ENCODE results near the gene CPNE5.

Gene CPNE5

DNA sequence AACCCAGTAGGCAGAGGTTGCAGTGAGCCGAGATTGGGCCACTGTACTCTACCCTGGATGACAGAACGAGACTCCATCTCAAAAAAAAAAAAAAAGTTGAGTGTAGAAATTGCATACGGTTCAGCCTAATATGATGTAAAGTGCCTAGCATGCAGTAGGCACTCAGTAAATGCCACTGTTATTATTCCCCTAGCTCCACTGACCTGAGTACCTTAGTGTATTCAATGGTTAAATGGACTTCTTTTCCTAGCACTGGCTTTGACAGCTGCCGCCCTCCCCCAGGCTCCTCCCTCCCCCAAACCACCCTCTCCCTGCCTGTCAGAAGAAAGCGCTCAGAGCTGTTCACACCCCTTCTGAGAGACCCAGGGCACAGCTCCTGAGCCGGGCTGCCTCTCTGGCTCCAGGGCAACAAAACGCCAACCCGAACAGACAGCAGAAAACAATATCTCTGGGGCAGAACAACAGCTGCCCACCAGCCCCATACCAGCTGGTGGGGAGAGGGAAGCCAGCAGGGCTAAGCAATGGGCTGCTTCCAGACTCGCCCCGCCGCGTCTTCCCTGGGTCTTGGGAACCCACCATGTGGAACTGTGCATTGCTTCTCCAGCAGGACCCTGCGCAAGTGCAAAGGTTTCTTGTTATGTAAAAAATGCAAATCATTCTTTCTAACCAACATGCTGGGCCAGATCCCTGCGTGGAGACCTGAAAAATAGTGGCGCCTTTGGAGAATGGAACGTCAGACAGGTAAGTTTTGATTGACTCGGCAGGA is 4.5 kb downstream of the CPNE5 start:
- DNase-seq (ENCODE audit: low read depth in 3 of 3), result no peak

DNA sequence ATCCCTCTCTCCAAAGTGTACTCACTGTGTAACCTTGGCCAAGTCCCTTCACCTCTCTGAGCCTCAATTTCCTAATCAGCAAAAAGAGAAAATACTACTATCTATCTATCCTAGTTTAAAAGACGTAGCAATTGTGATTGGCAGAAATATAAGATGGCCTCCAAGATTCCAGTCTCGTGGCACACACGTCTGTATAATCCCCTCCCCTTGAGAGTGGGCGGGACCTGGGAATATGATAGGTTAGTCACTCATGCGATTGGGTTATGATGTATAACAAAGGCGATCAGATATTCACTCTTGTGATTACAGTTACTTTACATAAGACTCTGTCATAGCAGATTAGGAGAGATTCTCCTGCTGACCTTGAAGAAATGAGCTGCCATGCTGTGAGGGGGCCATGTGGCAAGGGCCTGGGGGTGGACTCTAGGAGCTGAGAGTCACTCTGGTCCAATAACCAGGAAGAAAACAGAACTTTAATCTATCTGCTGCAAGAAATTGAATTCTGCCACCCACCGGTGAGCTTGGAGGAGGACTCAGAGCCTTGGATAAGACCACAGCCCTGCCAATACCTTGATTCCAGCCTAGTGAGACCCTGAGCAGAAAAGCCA is 6.0 kb downstream of the CPNE5 start:
- DNase-seq (ENCODE audit: low read depth in 3 of 3), result no peak

DNA sequence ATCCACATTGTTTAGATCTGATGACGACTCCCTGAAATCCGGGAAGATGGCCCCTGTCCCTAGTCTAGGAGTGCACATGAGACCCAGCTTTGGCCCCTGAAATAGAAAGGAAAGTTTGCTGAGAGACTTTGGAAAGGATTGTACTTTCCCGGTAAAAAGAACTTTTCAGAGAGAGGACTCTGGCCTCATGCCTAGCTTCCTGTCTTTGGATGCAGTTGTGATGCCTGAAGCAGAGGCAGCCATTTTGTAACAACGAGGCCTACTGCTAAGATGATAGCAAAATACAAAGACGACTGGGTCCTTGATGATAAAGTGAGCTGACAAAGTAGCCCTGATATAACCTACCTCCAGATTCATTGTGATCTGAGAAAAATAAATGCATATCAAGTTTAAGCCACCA is 6.9 kb downstream of the CPNE5 start:
- no peak for DNase-seq (ENCODE audit: low read depth in 3 of 3)

DNA sequence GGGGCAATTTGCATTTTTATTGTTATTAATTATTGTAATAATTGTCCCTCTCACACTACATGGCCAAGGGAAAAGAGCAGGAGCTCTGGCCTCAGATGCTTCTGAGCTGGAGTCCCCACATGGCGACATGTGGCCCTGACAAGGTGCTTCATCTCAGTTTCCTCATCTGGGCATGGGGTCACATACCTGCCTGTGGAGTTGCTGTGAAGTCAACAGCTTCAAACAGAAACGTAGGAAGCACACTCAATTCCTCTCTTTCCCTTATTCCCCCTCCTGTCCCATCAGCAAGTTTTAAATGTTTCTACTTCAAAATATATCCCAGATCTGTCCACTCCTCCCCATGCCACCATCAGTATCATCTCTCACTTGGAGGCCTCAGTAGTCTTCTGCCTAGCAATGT is 8.7 kb downstream of the CPNE5 start:
- no peak for DNase-seq (ENCODE audit: low read depth in 3 of 3)

DNA sequence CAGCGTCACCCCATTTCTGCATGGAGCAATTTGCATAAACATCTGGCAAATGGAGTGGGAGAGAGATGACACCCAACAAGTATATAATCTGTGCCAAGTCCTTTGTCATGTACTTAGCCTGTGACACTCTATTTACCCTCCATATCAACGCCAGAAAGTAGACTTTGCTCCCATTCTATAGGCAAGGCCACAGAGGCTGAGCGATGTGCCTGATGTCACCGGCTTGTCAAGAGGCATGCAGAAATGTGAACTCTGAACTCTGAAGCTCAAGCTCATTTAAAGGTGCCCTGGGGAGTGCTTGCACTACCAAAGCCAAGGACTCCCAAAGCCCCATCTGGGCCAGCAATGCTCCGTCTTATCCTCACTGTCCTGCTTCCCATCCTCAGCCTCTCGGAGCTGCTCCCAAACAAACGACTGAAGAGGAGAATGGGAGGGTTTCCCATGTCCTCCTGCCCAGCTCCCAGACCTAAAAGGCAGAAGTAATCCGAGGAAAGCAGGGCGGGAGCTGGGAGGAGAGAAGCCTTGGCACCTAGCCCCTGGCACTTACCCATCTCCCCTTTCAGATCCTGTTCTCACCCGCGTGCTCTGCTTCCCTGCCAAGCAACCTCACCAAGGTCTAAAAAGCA is 9.2 kb downstream of the CPNE5 start:
- no peak for DNase-seq (ENCODE audit: low read depth in 3 of 3)

DNA sequence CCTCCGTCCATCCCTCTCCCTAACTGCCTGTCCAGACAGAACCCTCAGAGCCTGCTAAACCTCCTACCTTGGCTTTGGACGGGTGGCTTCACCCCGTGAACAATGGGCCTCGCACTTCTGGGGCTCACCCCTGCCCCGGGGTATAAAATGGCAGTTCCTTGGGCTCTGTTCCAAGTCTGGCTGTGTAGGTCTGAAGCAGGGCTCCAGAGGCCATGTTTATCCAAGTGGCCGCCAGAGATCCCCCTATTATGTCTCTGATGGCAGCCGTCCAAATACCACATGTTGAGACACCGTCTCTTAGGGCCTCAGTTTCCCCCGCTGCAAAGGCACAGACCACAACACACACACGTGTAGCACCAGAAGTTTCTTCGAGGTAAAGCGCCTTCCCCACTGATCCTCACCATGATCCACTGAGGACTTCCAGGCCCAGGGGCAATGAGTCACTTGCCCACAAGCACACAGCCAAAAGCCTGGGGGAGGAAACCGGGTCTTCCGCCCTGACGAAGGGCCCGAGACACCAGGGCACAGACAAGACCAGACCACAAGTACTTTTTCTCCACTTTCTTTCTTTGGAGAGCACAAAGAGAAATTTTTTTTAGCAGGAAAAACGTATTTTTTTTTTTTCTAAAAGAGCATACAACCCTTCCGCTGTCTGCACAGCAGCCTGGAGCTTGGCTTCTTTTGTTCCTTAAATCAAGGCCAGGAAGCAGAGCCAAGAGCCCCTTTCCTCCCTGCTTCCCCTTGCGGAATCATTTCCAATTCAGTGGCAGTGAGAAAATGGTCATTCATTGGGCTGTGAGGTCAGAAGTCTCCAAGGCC is 11.8 kb downstream of the CPNE5 start:
- DNase-seq (ENCODE audit: low read depth in 3 of 3), result no peak

DNA sequence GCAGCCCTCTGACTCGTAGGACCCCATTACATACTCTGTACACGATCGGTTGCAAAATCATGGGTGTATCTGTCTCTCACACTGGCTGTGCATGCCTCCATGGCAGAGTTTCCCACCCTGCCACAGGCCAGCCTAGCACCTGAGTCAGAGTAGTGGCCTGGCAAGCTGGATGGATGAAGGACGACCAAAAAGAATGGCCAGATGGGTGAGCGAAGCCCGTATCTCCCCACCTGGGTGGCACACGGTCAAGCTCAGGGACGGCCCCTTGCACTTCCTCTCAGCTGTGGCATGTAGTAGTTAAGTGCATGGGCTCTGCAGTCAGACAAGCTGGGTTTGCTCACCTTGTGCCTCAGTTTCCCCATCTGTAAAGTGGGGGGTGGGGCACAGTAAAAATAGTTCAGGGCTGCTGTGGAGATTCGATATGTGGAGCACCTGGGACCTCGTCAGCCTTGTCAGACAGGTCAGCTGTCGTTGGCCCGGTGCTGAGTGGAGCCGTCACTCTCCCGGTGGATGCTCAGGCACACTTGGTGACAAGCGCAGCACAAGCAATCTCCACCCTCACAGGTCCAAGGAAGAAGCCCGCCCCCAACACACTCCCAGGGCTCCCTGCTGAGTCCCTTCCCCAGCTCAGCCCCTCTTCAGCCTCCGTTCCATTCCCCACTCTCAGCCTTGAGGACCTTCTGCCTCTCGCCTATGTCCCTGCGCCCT is 12.6 kb downstream of the CPNE5 start:
- no peak for DNase-seq (ENCODE audit: low read depth in 3 of 3)

DNA sequence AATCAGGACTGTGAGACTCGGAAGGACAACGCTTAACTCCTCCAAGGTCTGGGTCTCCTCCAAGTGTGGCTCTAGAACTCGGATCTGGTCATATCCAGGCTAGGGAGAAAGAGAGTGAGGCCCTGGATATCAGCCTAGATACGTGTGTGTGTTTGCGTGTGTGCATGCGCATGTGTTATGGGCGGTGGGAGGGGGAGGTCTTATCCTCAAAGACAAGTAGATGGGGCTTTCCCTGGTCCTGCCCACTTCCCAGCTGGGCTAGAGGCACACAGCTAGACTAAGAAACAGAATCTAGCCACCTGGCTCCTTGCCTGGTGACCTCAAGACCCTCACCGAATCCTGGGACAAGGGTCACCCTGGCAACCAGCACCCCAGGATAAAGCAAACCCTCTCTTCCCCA is 13.2 kb downstream of the CPNE5 start:
- DNase-seq (ENCODE audit: low read depth in 3 of 3), result no peak

DNA sequence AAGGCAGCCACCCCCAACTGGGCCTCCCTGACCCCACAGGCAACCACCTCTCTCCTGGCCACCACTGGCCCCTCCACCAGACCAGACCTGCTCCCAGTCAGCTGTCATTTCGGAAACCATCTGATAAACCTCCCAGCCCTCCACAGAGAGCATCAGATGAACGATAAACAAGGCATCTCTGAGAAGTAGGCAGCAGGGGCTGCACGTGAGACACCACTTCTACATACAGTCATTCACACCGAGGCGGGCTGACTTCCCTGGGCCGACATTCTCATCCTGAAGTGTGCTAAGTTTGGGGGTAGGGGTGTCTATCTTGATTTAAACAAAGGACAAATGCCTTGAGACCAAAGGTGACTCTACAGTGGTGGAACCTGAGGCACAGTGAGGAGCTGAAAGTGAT is 13.8 kb downstream of the CPNE5 start:
- DNase-seq (ENCODE audit: low read depth in 3 of 3), result no peak

DNA sequence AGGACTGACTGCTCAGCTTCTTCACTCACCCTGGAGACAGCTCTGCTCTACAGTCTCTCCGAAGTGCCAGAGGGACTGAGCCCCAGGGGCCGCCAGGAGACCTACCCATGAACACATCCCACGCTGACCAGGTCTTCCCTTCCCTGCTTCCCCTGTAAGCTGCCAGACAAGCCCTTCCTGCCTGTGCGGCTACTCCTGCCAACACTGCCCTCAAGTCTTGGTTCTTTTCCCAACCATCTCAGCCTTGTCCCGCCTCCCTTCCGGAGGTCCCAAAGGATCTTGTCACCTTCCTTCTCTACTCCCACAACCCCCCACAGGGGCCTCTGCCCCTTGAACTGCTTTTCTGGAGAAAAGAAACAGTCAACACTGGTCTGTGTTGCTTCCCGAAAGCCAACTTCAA is 15.0 kb downstream of the CPNE5 start:
- no peak for DNase-seq (ENCODE audit: low read depth in 3 of 3)

DNA sequence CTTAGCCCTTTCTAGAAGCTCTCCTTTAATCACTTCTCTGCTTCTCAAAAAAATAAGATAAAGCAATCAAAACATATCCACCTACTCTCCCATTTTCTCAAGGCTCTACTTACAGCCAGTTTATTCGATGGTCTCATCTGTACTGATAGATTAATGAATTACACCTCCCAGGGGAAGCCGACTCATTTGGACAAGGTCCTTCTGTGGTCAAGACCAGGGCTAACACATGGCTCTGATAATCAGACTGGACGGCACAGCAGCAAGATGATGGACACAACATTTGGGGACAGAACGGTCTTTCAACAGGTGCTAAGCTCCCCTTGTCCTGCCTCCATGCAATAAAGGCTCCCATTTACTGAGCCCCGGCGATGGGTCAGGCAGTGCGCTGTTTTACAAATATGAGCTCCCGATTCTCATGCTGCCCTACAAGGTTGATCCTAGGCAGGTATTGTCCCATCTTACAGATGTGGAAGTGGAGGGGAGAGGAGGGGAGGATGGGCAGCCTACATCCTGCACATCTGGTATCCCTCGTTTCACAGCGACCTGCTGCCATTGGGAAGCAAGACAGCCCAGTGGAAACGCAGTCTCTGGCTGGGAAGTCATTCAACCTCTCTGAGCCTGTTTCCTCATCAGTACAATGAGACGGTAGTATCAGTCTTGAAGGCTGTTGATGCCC is 15.7 kb downstream of the CPNE5 start:
- no peak for DNase-seq (ENCODE audit: low read depth in 3 of 3)

DNA sequence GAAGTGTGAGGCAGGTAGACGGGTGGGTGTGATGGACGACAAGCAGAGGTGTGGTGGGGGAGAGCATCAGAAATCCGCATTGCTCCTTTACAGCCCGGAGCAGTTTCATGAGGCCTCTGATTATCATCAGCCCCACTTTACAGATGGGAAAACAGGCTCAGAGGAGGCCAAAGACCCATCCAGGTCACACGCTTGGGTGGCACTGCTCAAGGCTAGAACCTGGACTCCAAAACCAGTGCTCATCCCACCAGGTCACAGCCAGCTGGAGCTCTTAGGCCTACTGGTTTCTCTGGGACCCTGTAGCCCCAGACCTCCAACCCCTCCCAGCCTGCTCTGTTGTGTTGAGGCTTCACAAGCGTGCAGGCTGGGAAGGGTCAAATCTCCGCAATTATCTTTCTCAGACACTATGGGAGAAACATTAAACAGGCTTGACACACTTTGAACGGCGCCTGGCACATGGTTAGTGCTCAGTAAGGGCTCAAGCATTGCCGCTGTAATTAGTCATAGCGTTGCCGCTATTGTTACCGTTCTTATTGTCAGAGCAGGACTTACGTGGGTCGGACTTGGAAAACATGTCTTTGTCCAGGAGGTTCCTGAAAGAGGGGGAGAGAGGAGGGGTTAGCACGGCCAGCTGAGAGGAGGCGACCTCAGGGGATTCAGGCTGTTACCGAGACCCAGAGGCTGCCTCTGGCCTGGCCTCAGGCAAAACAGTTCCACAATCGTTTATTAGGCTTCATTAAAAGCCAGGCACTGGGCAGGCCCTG is 16.6 kb downstream of the CPNE5 start:
- no peak for DNase-seq (ENCODE audit: low read depth in 3 of 3)

DNA sequence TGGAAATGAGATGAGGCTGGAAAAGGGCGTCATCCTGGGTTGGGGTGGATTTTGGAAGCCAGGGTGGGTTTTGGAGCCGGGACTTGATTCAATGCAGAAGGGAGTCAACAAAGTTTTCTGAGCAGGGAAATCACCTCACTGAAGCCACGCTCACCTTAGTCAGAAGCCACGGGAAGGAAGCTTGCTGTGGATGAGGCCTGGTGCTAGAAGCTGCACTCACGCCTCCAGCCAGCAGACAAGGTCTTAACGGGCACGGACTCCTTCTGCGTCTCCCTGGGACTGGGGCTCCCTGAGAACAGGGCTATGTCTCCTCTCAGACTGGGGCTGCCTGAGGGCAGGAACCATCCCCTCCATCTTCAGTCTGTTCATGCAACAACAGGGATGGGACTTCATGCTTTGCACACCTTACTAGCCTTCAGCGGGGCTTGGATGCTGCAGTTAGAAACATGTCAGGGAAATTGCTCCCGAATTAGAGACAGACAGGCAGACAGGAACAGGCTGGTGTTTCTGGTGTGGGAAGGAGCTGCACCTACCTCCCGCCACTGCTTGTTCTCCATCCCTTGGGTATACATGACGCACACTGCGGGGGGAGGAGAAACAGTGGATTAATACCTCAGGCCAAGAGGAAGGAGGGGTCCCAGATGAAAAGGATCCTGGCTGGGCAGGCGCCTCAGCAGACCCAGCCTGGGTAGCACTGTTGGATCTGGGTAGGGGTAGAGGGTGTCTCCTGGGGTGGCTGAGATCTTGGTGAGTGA is 17.5 kb downstream of the CPNE5 start:
- no peak for DNase-seq (ENCODE audit: low read depth in 3 of 3)

DNA sequence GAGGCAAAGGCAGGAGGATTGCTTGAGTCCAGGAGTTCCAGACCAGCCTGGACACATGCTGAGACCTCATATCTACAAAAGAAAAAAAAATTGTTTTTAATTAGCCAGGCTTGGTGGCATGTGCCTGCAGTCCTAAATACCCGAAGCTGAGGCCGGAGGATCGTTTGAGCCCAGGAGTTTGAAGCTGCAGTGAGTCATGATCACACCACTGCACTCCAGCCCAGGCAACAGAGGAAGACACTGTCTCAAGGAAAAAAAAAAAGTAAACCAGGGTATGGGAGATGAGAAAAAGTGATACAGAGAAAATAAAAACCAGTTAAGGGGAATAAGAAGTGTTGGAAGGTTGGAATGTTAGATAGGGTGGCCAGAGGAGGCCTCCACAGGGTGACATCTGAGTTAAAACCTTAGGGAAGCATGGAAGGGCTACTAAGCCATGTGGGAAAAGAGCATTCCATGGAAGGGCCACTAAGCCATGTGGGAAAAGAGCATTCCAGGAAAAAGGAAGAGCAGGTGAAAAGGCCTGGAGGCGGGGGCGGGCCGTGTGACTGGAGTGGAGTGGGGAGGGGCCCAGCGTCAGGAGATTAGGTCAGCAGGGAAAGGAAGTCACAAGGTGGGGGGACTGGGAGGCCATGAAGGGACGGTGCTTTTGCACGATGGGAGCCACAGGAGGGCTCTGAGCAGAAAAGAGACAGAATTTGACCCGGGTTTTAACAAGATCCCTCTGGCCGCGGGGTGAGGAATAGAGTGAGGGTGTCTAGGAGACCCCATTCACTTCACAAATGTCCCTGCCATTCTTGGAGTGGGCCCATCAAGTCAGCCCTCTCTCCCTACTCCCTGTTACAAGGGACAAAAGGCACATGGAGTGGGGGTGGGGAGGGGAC is 18.3 kb downstream of the CPNE5 start:
- DNase-seq (ENCODE audit: low read depth in 3 of 3), result no peak

DNA sequence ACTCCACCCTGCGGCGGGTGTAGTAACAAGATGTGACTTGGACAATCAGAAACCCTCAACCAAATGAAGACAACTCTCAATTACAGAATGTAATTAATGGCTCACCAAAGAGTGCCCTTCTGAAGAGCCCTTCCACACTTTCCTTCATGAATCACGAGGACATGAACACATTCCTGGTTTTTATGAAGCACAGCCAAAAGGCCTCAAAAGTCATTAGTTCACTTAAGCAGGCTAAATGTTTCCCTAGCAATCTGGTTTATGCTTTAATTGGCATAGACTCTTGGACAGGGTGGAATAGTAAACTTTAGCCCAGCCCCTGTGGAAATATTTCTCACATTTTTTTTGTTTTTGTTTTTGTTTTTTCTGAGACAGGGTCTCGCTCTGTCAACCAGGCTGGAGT is 20.5 kb downstream of the CPNE5 start:
- DNase-seq (ENCODE audit: low read depth in 3 of 3), result no peak

DNA sequence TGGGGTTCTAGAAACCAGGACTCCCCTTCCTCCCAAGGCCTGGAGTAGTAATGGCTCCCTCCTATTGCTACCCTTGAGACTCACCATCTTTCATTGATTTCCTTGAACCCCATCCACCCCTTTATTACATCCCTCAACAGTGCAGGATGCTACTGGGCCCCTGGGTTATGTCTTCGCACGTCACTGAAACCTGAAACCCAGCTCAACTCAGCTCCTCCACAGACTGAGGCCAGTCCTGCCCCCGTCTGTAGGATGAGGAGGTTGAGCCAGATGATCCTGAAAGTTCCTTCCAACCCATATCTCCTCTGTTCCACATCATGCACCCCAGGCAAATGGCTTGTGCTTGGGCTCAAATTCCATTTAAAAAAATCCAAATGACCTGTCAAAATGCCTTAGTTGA is 21.4 kb downstream of the CPNE5 start:
- no peak for DNase-seq (ENCODE audit: low read depth in 3 of 3)

DNA sequence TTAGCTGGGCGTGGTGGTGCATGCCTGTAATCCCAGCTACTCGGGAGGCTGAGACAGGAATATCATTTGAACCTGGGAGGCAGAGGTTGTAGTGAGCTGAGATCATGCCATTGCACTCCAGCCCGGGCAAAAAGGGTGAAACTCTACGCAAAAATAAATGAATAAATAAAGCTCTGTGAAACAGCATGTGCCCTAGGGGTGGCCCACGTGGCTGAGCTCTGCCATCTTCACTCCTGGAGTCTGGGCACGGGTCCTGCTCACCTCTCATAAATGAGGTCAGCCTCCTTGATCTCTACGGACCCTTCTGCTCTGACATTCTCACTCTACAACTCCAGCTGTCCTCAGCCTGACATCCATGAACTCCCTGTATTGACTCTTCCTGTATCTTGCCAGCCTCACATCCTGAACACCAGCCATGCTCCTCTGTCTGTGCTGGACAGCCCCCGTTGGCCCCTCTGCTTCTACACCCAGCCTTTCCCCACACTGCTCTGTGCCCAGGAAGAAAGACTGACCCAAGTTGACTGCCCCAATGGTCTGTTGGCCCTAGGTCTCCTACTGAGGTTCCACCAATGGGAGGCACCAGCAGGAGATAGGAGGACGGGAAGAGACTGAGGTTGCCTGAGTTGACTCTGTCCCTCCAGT is 21.9 kb downstream of the CPNE5 start:
- no peak for DNase-seq (ENCODE audit: low read depth in 3 of 3)
